ENCODE data around the gene CLSTN2.

DNA sequence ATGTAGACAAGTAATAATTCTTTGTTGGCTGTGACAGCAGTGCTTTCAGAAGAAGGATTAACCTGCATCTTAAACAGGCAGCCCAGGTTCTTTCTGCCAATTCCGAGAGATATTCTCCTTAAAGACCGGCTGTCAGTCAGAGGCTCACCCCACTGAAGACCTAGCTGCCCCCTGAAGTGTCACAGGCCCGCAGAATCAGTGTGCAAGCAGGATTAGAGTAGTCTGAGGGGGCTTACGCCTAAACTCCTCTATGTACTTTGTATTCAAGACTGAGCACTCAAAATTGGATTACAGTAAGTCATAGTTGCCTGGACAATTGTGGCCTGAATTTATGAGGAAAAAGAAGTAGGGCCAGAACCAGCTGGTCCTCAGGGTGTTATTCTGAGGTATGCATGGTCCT lies 342.9 kb downstream of the CLSTN2 start:
- TF ChIP-seq, protein P1, sequence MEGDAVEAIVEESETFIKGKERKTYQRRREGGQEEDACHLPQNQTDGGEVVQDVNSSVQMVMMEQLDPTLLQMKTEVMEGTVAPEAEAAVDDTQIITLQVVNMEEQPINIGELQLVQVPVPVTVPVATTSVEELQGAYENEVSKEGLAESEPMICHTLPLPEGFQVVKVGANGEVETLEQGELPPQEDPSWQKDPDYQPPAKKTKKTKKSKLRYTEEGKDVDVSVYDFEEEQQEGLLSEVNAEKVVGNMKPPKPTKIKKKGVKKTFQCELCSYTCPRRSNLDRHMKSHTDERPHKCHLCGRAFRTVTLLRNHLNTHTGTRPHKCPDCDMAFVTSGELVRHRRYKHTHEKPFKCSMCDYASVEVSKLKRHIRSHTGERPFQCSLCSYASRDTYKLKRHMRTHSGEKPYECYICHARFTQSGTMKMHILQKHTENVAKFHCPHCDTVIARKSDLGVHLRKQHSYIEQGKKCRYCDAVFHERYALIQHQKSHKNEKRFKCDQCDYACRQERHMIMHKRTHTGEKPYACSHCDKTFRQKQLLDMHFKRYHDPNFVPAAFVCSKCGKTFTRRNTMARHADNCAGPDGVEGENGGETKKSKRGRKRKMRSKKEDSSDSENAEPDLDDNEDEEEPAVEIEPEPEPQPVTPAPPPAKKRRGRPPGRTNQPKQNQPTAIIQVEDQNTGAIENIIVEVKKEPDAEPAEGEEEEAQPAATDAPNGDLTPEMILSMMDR (IDR thresholded peaks at IDR 0.05): no peak
- no peak for TF ChIP-seq POLR2A (IDR thresholded peaks at IDR 0.05)
